Esophagus (tissue), 2 donors: ENCODE measurements around the gene EPS15. TPM values are rescaled to one million over a fixed set of nuclear protein-coding genes. Genes with fewer than 3 reads are reported as not detected.
"Not testable (repeated sequence)": the region's sequence is repeated elsewhere in the genome, so short reads cannot be mapped to it uniquely, and the experiment has no call there.

Source experiments
- H3K27ac ChIP-seq, 2 donors: one replicate each; pipeline ENCODE4 v1.5.1; 2013; ENCODE audit warnings: low read depth in 2 of 2, mild to moderate bottlenecking in 2 of 2, inconsistent platforms in 1 of 2, low read length in 1 of 2, moderate library complexity in 1 of 2
- H3K27me3 ChIP-seq, 2 donors: one replicate each; pipeline ENCODE4 v1.6.1; 2013; ENCODE audit warnings: low read length in 2 of 2, control low read depth in 1 of 2, mild to moderate bottlenecking in 1 of 2; ENCODE audit not compliant: insufficient read depth in 2 of 2, control insufficient read depth in 1 of 2
- H3K36me3 ChIP-seq, 2 donors: one replicate each; pipeline ENCODE4 v1.6.1; 2013; ENCODE audit warnings: low read length in 1 of 2; ENCODE audit not compliant: control insufficient read depth in 2 of 2, insufficient read depth in 2 of 2
- H3K4me1 ChIP-seq, 2 donors: one replicate each; pipeline ENCODE4 v1.6.1; 2013; ENCODE audit warnings: low read length in 1 of 2; ENCODE audit not compliant: control insufficient read depth in 2 of 2, insufficient read depth in 2 of 2
- H3K4me3 ChIP-seq, 2 donors: one replicate each; pipeline ENCODE4 v1.5.1; 2013; ENCODE audit warnings: low read length in 2 of 2, mild to moderate bottlenecking in 2 of 2, low read depth in 1 of 2, moderate library complexity in 1 of 2
- H3K9me3 ChIP-seq, 2 donors: one replicate each; pipeline ENCODE4 v1.6.1; 2013; ENCODE audit warnings: mild to moderate bottlenecking in 2 of 2, low read depth in 1 of 2, low read length in 1 of 2, moderate library complexity in 1 of 2; ENCODE audit not compliant: control insufficient read depth in 2 of 2, insufficient read depth in 1 of 2
- WGBS, 2 donors: extraction: QIAGEN DNeasy Blood & Tissue Kit; methylation state at CpG; one replicate each; pipeline ENCODE4 v1.1.7; 2013; 5-methylcytosine and 5-hydroxymethylcytosine counted together
- polyA plus RNA-seq, 2 donors: library from polyadenylated mRNA; stranded (reverse); fragments of 200-250 nt; gene quantifications; one replicate each; pipeline ENCODE4 v1.2.3, GENCODE V29; 2013
- donor health status: healthy with polysubstance abuse.
- donor health status: Bipolar disorder and iron deficiency.

The EPS15 gene
- polyA plus RNA-seq, 2 donors, result 10.8 to 14.4 TPM

DNA sequence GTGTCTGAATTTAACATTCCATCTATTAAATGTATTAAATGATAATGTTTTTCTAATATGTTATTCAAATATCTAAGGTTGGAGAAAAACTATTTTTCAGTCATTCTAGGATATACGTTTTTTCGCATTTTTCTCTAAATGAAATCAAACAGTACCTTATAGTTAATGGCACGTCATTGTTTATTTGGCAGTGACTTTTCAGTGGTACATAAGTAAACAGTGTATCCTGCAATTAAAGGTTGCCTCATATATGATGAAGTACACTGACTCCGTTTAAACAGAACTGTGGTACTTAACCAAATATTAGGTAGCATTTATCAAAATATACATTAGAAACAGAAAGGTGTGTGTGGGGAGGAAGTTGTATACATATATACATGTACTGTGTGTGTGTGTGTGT is 79.2 kb downstream of the EPS15 start:
- H3K9me3 ChIP-seq, result no peaks in the 10 kb centered on the region
- H3K4me3 ChIP-seq, result no peak overlapping the region
- H3K4me1 ChIP-seq, result no peaks in the 10 kb centered on the region
- WGBS, 2 donors, result 82 to 85% methylated on average over 4 of the region's 4 CpGs
- H3K27me3 ChIP-seq, result no peaks in the 10 kb centered on the region
- peaks cover 0 to 2% of the 10 kb centered on the region in 2 donors for H3K36me3 ChIP-seq
- H3K27ac ChIP-seq, result no peak overlapping the region

DNA sequence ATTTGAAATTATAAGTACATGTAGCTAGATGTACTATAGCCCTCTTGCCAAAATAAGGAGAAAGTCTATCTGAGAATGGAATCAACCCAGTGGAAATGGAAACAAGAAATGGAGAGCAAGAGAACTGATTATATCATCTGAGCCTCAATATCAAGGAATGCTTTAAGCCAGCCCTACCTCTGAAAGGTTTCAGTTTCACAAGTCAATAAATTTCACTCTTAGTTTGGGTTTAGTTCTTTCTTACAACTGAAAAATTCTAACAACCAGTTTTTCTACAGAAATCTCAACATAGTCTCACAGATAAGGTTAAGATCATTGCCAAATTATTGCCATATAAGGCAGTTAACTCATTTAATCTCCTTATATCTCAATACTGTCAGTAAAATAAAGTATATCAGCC is 80.0 kb downstream of the EPS15 start:
- Histone ChIP-seq H3K4me1 (no peaks in the 10 kb centered on the region), H3K27ac (no peak overlapping the region), H3K9me3 (no peaks in the 10 kb centered on the region), H3K27me3 (no peaks in the 10 kb centered on the region), H3K4me3 (no peak overlapping the region), H3K36me3 (peaks cover 0 to 2% of the 10 kb centered on the region in 2 donors)

DNA sequence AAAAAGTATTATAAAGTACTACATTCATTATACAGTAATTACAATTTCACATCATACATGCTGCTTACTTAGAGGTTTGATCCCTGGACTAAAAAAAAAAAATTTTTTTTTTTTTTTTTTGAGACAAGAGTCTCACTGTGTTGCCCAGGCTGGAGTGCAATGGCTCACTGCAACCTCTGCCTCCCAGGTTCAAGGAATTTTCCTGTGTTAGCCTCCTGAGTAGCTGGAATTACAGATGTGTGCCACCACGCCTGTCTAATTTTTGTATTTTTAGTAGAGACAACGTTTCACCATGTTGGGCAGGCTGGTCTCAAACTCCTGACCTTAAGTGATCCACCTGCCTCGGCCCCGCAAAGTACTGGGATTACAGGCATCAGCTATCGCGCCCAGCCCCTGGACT is 81.7 kb downstream of the EPS15 start:
- not testable (repeated sequence) for H3K27ac ChIP-seq, H3K9me3 ChIP-seq, H3K4me3 ChIP-seq, H3K36me3 ChIP-seq, H3K4me1 ChIP-seq, H3K27me3 ChIP-seq
- WGBS, 2 donors, result 97 to 98% methylated on average over 6 of the region's 6 CpGs

DNA sequence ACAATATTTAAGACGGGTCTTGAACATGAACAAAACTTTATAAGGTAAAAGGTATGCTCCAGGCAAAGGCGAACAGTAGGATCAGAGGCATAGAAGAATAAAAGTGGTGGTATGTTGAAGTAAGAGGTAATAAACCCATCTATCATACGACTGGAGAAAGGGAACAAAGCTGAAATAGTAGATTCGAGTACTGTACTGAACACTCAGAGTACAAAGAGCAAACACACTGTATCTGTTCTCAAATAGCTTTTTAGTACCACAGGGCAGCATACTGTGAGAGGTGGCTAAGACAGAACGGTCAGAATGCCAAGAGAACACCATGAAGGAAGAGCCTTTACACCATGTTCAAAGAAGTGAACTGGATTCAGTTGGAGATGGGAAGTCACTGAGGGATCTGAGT is 83.2 kb downstream of the EPS15 start:
- no peaks in the 10 kb centered on the region for H3K4me1 ChIP-seq
- H3K27me3 ChIP-seq, result no peaks in the 10 kb centered on the region
- H3K9me3 ChIP-seq, result no peaks in the 10 kb centered on the region
- WGBS, 2 donors, result 93 to 94% methylated on average over 5 of the region's 5 CpGs
- H3K36me3 ChIP-seq, result peaks cover 0 to 2% of the 10 kb centered on the region in 2 donors
- H3K27ac ChIP-seq, result no peak overlapping the region
- no peak overlapping the region for H3K4me3 ChIP-seq

DNA sequence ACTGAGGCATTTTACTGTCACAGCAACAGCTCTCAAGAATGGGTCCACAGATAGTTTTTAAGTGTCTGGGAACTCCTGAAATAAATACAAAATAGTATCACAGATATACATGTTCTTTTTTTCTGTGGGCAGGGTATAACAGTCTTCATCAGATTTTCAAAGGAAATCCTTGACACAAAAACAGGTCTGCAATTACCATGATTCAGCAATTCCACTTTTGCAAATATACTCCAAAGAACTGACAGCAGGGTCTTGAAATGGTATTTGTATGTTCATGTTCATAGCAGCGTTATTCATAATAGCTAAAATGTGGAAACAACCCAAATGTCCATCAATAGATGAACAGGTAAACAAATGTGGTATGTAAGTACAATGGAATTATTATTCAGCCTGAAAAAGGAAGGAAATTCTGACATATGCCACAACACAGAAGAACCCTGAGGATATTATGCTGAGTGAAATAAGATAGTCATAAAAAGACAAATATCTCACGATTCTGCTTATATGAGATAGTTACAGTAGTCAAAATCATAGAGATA is 85.0 kb downstream of the EPS15 start:
- Histone ChIP-seq H3K27me3 (no peaks in the 10 kb centered on the region), H3K9me3 (no peaks in the 10 kb centered on the region), H3K27ac (peak overlapping the region in 1 of 2 donors; percentile 6), H3K4me1 (no peaks in the 10 kb centered on the region), H3K4me3 (no peak overlapping the region), H3K36me3 (peaks cover 0 to 2% of the 10 kb centered on the region in 2 donors)
- WGBS, 2 donors, result 54 to 62% methylated on average over 2 of the region's 2 CpGs

DNA sequence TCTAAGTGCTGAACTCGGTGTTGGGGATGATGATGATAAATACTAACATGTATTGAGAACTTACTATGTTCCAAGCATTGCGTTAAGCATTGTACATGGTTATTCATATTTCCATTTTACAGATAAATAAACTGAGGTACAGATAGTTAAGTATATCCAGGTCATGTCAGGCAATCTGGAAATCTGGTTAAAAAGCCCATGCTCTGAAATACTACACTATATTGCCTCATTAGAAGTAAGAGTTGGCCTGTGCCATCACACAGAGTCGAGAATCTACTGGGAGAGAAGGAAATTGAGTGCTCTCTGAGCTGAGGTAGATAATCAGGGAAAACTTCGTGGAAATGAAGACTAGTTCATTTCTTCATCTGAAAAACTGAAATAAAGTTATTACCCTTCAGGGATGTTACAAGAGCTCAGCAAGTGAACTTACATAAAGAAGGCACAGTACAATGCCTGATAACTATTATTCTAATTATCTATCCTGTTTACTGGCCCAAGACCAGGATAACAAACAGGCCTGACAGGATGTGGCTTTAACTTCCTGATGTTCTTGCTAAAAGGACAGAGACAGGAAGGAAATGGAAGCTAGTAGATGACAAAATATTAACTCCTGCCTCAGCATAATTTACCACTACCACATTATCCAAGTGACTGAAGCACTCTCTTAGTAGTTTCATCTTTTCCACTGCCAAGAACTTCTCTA is 85.6 kb downstream of the EPS15 start:
- Histone ChIP-seq H3K27ac (peak overlapping the region in 1 of 2 donors; percentile 6), H3K4me1 (no peaks in the 10 kb centered on the region), H3K27me3 (no peaks in the 10 kb centered on the region), H3K9me3 (no peaks in the 10 kb centered on the region), H3K4me3 (no peak overlapping the region), H3K36me3 (peaks cover 0 to 2% of the 10 kb centered on the region in 2 donors)
- WGBS, 2 donors, result 79 to 82% methylated on average over 4 of the region's 4 CpGs

DNA sequence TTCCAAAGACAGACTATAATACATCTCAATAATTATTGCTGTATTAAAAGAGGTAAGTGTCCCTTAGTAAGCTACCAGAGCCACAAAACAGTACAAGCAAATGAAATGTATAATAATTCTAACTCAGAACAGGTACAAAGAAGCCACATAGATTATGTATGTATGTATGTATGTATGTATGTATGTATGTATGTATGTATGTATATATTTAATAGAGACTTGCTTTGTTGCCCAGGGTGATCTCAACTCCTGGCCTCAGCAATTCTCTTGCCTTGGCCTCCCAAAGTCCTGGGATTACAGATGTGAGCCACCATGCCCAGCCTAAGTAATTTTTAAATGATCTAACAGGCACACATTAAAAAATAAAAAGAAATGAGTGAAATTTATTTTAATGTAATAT is 86.9 kb downstream of the EPS15 start:
- peaks cover 0 to 2% of the 10 kb centered on the region in 2 donors for H3K36me3 ChIP-seq
- no peaks in the 10 kb centered on the region for H3K4me1 ChIP-seq

DNA sequence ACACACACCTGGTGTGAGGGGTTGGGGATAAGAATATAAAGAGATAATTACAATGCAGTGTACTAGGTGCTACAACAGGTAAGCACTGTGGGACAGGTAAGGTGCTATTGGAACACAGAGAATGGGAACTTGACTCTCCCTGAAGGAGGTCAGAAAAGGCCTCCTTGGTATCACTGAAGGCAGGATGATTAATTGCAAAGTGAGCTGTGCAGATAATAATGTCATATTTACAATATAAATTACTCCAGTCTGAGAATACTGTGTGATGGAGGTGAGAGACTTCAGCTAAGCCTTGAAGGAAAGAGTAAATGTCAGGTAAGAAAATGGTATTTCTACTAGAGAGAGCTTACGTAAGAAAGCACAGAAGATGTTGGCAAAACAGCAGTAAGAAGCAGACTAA is 91.6 kb downstream of the EPS15 start:
- Histone ChIP-seq H3K9me3 (no peaks in the 10 kb centered on the region), H3K27me3 (no peaks in the 10 kb centered on the region), H3K4me1 (no peaks in the 10 kb centered on the region), H3K36me3 (no peaks in the 10 kb centered on the region), H3K4me3 (no peak overlapping the region), H3K27ac (no peak overlapping the region)
- 100% methylated on average over 1 of the region's 1 CpG for WGBS, 2 donors

More for the DNA sequence above, 86.9 kb downstream of the EPS15 start:
- no peak overlapping the region for H3K4me3 ChIP-seq
- H3K27me3 ChIP-seq, result no peaks in the 10 kb centered on the region
- H3K27ac ChIP-seq, result no peak overlapping the region
- no peaks in the 10 kb centered on the region for H3K9me3 ChIP-seq

DNA sequence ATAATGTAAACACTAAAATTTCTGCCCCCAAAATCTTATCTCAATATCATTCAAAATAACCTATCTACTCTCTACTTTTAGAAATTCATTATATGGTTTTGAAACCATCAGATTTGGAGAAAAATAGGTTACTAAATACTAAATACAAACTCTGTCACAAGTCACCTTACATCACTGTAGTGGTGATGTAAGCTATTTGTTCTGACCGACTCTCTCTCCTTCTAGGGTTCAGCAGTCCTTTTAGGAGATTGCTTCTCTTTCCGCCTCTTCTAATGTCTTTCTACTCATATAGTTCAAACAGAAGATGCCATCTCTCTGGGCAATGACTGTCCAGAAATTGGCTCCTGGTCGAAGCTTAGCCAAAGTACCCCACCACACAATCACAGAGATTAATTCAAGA is 93.1 kb downstream of the EPS15 start:
- 90 to 92% methylated on average over 3 of the region's 3 CpGs for WGBS, 2 donors
- Histone ChIP-seq H3K4me1 (no peaks in the 10 kb centered on the region), H3K27me3 (no peaks in the 10 kb centered on the region), H3K4me3 (no peak overlapping the region), H3K27ac (no peak overlapping the region), H3K36me3 (no peaks in the 10 kb centered on the region), H3K9me3 (no peaks in the 10 kb centered on the region)

DNA sequence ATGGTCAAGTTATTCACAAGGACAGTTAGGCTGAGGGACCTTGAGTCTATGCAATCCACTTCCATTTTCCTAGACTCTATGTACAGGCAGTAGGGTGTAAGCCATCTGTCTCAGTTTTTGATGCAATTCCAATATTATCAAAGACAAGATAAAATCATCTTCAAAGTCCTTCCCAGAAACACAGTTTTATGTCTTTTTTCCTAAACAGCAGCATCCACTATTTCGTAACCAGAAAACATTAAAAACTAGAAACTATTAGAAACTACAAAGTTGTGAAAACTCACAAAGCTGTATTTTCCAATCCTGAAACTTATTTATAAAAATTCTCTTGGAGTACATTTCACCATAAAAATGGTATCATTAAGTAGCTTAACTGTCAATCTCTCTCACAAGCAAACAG is 93.8 kb downstream of the EPS15 start:
- Histone ChIP-seq H3K9me3 (no peaks in the 10 kb centered on the region), H3K36me3 (no peaks in the 10 kb centered on the region), H3K27me3 (no peaks in the 10 kb centered on the region), H3K27ac (no peak overlapping the region), H3K4me1 (no peaks in the 10 kb centered on the region), H3K4me3 (no peak overlapping the region)
- 94 to 100% methylated on average over 1 of the region's 1 CpG for WGBS, 2 donors
